A172 (cell line): ENCODE data around the gene PLCB4. TPM values are rescaled to one million over a fixed set of nuclear protein-coding genes. Genes with fewer than 3 reads are reported as not detected.

Source experiments
- DNase-seq: peaks from one replicate; pipeline ENCODE4 v3.0.0-alpha.2; 2015; ENCODE audit warnings: low spot score
- total RNA-seq: library from RNA; depleted of rRNA; stranded (reverse); fragments of >200 nt; shearing (Covaris generic); gene quantifications from 2 replicates; pipeline ENCODE4 v1.2.3, GENCODE V29; 2014

Gene PLCB4
- total RNA-seq, 1 experiment from 2014 or later = 22.7 TPM

DNA sequence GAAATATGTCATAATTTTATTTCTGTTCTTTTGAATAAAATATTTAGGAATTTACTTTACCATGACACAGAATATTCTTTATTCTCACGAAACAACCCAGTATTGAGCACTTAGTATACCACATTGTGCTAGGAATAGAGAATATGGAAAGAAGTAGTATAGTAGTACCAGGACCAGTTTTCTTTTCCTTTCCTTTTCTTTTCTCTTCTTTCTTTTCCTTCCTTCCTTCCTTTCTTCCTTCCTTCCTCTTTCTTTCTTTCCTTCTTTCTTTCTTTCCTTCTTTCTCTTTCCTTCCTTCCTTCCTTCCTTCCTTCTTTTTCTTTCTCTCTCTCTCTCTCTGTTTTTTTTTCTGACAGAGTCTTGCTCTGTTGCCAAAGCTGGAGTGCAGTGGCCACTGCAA, 7.5 kb upstream of the PLCB4 start:
- DNase-seq = no peak

DNA sequence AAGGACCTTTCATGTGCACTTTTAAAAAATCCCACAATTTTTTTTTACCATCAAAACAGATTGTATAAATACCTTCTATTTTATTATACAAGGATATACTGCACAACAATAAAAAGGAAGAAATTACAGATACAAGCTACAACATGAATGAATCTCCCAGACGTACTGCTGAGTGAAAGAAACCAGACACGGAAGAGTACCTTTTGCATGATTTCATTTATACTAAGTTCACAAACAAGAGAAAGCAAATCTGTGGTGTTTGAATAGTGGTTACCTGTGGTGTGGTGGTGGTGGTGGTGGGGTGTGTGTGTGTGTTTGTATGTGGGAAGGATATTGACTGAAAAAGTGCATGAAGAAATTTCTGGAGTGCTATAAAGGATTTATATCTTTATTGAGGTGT, 6.8 kb upstream of the PLCB4 start:
- no peak for DNase-seq

- no peak for DNase-seq
These were observed 2.7 kb upstream of the PLCB4 start for GRCh38 chr20:9066191-9066590.

- DNase-seq = peak; percentile 21
These were observed 570 bp upstream of the PLCB4 start for GRCh38 chr20:9068233-9068801.

GRCh38 chr20:9070304-9070703, 1.4 kb downstream of the PLCB4 start:
- DNase-seq = no peak

- peak; percentile 16 for DNase-seq
These were observed 3.3 kb downstream of the PLCB4 start for GRCh38 chr20:9071976-9072726.

DNA sequence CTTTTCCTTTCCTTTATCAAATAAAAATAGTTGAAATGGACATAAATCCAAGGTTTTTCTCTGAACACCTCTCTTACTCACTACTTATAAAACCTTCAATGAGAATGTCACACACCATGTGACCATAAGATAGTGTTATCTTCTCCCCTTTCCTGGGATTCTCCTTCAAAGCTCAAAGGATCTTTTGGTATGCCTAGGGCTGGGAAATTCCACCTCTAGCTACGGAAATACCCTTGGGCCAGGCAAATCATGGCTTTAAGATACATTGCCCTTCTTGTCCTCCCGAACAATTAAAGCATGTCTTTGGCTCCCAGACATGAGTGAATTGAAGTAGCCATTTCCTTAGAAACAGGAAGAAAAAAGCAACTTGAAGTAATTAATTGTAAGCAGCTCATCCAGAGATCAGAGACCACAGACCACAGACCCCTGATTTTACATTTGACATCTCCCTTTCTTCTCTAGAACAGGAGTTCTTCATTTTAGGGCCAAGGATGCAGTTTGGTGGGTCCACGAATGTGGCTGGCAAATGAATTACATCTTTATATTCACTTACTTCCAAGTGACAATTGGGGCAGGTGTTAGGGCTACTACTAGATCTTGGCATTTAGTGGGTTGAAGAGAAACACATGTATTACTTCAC, 4.1 kb downstream of the PLCB4 start:
- peak; percentile 75 for DNase-seq

DNA sequence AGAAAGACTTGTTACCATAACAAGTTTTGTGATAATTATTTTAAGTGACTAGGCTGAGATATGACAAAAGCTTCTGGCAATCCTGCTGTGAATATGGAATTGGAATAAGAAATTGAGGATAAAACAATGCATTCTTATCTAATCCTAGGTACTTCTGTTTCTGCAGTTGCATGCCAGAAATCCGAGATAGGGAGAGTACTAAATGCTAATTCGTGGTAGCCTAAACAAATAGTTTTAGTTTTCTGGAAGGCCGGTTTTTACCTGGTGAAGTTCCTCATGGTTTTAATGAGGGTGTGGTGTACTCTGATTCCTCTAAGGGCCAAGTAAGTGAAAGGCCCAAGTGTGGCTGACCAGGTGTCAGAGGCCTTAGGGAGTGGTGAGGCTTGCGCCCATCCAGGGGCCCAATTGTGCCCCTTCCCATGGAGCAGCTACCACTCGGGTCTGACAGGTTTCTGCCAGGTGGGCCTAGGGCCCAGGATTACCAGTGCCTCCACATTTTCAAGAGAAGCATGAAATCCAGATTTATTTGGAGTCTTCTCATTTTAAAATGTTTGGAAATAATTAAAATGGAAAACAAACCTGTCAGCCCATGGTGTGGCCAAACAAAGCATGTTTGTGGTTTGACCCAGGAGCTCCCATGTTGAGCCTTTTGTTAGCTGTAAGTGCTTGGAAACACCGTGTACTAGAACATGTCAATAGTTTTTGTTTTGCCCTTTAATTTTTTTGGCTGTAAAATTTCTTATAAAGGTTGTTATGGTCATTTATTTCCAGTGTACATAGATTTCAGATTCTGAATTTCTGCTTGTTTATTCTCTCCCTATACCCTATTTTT, 6.6 kb downstream of the PLCB4 start:
- DNase-seq = no peak

DNA sequence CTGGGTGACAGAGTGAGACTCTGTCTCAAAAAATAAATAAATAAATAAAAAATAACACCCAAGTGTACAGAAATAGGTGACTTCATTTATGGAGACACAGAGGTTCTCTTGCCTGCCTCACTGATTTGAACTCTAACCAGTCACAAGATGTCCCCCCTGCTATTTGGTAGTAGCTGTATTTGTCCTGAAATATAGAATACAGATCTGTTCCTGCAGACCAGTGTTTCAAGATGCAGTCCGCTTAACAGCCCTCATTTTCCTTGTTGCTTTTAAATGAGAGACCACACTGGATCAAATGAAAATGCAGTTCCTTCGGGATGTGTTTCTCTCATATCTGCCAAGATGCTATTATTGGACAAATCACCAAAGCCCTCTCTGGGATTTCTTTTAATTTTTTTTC, 7.6 kb downstream of the PLCB4 start:
- no peak for DNase-seq

DNA sequence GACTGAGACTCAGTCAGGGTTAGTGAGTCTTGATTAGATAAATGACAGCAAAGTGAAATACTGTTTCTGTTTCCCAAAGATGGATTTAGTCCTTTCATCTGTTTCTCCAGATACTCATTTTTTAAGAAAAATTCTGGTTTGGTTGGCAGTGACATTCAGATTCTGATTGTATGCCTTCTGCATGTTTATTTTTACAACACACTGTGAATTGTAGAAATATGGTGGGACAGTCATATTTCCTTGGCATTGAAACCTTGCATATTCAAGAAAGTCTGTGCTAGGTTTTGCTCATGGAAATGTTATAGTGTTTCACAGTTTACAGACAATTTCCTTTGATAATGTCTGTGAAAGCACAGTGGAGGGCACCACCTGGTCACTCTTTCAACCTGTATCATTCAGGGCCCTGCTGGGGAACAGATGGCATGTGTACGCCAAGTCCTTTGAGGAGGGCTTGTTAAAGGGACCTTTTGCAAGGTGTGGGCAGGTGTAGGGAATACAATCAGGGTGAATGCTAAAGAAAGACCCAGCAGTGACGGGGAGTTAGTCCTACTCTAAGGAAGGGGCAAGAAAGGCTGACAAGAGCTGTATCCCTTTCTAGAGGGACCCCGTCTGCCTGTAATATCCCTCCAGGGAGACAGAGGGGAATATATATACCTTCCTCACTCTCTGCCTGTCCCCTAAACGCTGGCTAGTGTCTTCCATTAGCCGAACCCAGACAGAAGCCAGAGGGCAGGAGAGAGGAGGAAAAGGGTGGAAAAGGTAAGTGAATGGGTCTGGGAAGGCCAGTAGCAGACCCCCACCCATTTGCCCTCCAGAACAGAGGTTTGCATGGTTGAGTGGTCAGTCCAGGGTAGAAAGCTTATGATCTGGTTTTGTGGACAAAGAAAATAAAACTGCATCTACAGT, 10.2 kb downstream of the PLCB4 start:
- no peak for DNase-seq

DNA sequence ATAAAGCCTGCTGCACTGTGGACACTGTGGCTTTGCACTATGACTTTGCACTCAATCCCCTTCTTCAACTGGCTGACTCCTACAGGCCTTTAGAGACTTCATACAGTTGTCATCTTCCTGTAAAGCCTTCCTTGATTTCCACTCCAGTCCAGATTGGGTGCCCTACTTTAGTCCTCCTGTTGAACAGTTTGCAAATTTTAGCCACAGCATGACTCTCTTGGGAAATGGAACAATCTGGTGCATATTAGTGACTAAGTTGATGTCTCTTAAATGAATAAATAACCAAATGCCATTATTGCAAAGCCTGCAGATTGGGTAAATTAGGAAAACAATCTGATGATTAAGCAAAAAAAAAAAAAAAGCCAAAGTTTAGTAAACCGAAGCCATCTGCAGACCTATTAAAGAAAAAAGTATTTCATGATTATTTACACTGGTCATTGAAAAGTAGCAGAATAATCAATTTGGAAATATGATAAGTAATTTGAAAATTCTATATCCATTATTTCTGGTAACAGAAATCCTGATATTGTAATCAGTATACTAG, 12.6 kb downstream of the PLCB4 start:
- no peak for DNase-seq

DNA sequence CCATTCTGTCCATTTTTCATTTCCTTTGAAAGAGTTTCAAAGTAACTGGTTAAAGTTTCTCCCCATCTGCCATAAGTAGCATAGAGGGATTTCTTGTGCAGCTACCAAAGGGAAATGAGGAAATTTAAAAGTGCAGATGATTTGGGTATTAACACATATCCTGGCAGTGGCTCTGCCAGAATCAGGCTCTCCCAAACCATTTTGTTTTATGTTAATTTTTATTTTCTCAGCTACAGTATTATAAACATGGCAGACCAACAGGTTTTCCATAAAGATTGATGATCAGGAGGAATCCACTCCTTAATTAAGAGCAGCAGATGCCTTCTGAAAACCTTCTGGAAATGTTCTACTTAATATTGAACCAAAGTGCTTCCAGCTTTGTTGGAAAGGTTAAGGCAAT, 13.9 kb downstream of the PLCB4 start:
- DNase-seq = no peak

GRCh38 chr20:9087531-9088217, 18.8 kb downstream of the PLCB4 start:
- DNase-seq = no peak

- no peak for DNase-seq
These were observed 19.7 kb downstream of the PLCB4 start for GRCh38 chr20:9088556-9088955.

- DNase-seq = no peak
These were observed 23.2 kb downstream of the PLCB4 start for GRCh38 chr20:9092113-9092512.

DNA sequence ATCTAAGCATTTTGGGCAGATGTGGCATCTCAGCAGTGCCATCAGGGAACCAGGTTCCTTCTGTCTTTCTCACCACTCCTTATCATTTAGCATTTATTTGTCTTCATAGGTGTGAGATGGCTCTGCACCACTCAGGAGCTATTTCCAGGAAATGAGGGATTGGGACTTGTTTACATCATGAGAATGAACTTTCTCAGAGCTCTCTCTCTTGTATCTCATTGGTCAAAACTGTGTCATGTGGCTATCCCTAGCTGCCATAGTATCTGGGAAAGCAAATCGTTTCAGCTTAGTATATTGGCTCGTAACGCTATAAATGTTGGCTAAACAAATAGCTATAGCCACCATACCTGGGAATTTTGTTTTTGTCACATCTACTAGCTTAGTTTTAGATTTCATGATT, 23.8 kb downstream of the PLCB4 start:
- no peak for DNase-seq

DNA sequence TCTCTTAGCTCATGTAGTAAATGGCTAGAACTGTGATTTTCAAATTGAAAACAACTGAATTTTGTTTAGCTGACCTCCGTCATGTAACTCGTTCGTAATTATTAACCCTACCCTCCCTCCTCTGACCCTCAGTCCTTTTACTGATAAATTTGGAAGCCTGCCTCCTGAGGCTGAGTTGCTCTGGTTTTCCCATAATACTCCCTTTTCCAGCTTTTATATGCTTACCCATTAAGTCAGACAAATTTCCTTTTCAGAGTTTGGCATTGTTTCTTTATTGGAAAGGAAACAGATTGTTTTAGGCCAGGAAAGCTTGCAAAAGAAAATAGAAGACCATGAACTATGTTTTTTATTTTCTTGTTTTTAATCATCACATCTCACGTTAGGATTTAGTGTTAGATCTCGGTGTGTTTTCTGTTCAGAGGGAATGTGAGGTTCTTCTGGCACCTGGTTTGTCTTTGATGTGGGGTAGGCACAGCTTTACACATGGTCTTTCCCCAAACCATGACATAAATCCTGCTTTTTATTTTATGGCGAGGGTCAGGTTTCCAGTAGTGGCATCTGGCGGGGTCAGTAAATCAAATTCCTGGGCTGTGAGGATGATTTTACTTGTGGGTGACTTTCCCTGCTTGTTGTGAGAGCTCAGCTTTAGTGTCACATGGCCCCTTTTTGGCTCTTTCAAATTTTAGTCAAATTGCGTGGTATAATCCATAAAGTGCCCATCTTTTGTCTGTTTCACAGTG, 24.5 kb downstream of the PLCB4 start:
- DNase-seq = no peak

GRCh38 chr20:9099372-9099771, 30.5 kb downstream of the PLCB4 start:
- DNase-seq = no peak

GRCh38 chr20:9100691-9101090, 31.8 kb downstream of the PLCB4 start:
- no peak for DNase-seq

- no peak for DNase-seq
These were observed 33.6 kb downstream of the PLCB4 start for GRCh38 chr20:9102456-9102855.
